Left hindlimb (tissue), 1 donor: ENCODE measurements around the gene MLPH.
A peak's percentile ranks its signal among the peaks of the same experiment; 100 is the strongest.

Experiments
- DNase-seq: peaks from one replicate; pipeline ENCODE4 v3.0.0-alpha.2; 2018

The MLPH gene

GRCh38 chr2:237524631-237525030 is 37.6 kb downstream of the MLPH start:
- DNase-seq = no peak

GRCh38 chr2:237525559-237526157 is 38.6 kb downstream of the MLPH start:
- no peak for DNase-seq

- DNase-seq = no peak
Observed at GRCh38 chr2:237527233-237527632, 40.2 kb downstream of the MLPH start.

GRCh38 chr2:237527766-237528165 is 40.7 kb downstream of the MLPH start:
- no peak for DNase-seq

DNA sequence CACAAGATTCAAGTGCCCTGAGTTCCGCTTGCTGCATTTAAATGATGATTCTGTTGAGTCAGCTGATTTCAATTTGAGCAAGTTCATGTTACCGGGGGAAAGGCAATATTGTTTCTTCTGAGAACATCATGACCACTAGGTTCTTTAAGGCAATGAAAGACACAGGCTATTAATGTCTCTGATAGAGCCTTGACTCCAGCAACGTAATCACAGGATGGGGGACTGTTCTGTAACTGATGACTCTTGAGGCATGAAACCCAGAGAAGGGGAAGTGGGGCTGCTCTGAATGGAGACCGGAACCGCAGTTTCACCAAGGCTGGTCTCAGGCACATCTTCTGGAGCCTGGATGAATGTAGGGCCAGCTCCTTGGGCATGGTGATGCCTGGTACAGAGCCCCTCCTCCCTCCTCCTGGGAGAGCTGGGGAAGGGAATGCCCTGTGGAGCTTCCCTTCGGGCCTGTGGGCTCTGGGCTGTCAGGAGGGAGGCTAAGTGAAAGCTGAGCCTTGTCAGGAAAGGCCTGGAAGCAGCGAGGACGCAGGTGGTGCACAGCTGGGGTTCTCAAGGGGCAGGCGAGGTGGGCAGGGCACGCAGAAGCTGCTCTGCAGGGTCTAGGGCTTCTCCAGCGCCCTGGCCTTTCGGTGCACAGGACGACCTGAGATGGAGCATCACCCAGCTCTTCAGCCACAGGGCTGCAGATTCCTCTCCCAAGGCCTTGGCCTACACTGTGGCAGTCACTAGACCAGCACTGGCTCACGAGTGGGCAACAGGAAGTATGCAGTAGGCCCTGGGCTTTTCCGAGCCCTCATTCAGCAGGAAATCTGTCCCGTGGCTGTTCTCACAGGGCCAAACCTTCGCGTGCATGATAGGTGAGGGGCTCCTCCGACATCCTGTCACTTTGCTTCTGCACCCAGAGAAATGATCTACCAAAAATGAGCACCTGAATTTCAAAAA is 42.7 kb downstream of the MLPH start:
- DNase-seq = no peak

DNA sequence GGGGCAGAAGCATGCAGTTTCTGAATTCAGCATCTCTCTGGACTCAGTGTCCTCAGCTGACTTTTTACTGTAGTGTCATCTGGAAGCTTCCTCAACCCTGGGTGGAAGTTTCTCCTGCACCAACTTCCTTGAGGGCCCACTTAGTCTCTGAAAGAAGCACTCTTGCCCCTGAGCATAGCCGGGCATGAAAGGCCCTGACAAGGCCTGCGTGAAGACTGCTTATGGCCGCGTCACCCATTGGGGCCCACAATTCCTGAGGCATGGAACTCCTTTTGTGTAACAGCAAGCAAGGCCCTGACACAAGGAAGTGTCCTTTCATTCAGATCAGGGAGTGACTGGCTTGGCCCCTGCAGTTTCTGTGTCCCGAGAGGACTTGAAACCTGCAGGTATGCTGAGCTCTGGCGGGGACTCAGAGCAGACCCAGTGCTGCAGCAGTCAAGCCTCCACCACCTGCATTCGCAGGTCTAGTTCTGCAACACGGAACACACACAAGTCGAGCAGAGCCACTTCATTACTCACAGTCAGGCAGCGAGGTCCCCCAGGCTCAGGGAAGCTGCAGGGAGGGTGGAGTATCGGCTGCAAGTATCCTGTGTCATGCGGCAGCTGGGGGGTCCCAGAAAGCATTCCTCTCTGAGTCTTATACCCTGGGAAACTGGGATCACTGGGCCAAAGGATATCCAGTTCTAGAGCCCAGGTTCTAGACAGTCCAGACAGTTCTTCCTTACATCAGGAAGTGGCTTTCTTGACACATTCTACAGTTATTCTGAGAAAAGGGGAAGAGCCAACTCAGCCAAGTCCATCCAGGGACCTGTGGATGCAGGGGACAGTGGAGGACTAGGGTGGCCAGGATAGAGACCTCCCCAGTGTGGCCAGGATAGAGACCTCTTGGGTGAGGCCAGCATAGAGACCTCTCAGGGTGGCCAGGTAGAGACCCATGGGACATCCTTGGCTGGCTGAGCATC is 43.7 kb downstream of the MLPH start:
- no peak for DNase-seq

- DNase-seq = no peak
Observed at GRCh38 chr2:237532160-237532559, 45.1 kb downstream of the MLPH start.

GRCh38 chr2:237533668-237534161 is 46.7 kb downstream of the MLPH start:
- no peak for DNase-seq

DNA sequence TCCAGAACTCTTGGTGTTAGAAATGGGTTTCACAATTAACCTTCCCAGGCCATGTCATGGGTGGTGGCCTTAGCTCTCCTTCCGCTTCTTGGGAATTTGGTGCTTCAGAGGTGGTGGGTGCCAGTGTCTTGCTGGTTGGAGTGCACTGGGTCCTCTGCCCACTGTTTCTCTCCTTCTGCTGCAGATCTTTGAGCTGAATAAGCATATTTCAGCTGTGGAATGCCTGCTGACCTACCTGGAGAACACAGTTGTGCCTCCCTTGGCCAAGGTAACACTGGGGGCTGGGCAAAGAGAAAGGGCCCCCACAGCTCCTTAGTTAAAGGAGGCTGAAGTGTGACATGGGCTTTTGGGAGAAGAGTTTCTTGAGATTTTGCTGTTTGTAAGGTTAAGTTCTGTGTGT is 47.3 kb downstream of the MLPH start:
- DNase-seq = no peak

DNA sequence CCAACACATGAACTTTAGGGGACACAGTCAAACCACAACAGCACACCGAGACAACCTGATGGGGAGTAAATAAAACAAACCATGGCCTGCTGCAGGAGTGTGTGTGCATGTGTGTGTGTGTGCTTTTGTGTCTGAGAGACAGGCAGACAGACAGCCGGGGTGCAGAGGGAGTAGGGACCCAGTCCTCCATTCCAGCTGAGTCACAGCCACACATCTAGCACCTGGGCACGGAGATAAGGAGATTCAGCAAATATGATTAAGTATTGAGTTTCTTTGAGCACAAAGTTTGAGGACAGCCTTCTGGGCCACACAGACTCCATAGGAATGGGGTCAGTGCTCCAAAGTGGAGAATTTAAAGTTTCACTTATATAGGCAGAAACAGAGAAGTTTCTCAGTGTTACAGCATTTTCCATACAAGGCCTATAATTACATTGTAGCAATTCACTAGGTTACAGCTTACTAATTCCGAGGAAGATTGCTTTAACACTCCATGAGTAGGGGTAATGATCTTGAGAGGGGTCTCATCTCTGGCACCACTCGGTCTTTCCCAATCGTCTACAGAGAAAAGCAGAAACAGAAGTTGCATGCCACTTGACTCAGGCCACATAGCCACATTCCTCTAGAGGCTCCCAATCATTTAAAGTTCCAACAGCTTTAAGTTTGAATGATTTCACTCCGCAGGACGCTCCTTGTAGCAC is 48.5 kb downstream of the MLPH start:
- DNase-seq = no peak

DNA sequence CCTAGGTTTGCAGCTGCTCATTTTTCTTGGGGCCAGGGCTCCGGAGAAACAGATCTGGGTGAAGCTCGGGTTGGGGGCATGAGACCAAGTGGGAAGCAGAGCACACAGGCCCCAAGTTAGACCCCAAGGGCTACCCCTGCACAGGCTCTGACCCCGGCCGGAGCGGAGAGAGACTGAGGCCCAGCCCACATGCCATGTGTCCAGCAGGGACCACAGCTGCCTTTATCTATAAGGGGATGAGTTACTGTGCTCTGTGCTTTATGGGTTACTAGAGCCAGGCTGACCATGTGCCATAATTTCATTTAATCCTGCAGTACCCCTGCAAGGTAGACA is 49.0 kb downstream of the MLPH start:
- DNase-seq = no peak

DNA sequence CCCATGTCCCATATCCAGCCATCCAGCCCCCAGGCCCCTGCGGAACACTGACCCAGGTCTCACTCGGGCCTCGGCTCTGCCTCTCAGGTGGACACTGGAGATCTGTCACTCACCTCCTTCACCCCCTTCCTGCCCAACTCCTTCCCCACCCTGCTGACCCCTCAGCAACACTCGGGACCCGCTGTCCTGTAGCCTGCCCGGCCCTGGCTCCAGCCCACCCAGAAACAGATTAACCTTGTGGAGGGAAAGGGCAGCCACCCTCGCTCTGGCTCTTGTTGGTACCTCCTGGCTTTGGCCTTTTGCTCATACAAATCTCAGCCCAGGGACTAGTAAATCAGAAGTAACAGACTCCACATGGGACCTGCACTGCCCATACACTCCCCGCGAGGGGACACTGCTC is 49.6 kb downstream of the MLPH start:
- DNase-seq = no peak

- DNase-seq = no peak
Observed at GRCh38 chr2:237538001-237538720, 51.1 kb downstream of the MLPH start.

DNA sequence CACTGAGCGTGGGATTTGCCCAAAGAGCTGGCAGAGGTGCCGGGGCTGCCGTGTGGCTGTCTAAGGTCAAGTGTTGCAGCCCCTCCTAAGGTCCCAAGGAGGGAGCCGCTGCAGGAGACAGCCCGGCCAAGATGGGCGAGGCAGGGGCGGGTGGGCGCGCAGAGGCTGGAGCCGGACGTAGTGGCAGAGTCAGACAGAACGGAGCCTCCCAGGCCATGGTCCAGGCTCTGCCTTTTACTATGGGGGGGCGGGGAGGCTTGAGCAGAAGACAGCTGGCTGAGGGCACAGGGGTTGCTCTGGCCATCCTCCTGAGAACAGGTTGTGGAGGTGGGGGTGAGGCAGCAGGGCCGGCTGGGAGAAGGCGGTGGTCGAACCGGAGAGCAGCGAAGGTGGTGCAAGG is 51.9 kb downstream of the MLPH start:
- no peak for DNase-seq

GRCh38 chr2:237539681-237540080 is 52.6 kb downstream of the MLPH start:
- DNase-seq = no peak

- DNase-seq = no peak
Observed at GRCh38 chr2:237540223-237540775, 53.2 kb downstream of the MLPH start.

GRCh38 chr2:237540823-237541222 is 53.8 kb downstream of the MLPH start:
- DNase-seq = peak; percentile 67

- DNase-seq = no peak
Observed at GRCh38 chr2:237541243-237541642, 54.2 kb downstream of the MLPH start.

DNA sequence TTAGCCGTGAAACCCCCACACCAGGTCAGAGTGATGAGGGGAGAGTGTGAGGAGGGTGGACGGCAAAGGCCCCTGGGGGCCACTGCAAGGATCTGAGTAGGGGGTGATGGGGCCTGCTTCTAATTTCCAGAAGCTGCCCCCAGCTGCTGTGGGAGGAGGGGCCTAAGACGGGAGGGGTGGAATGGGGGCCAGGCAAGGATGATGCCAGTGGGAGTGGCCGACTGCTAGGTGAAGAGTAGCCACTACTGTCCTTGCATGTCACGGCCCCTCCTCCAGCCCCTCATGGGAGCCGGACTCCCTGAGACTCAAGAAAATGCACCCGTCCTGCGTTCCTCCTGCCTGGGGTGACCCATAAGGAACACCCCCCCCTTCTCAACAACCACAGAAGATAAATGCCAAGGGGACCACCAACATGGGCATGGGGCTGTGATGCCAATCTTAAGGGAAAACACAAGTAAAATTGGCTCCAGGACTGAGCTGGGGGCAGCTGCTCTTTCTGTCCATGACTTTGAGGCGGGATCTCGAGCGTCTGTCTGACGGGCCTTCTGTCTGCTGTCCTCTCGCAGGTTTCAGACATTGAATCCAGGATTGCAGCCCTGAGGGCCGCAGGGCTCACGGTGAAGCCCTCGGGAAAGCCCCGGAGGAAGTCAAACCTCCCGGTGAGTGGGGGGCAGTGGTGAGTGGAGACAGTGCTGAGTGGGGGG is 55.1 kb downstream of the MLPH start:
- no peak for DNase-seq

GRCh38 chr2:237546040-237546875 is 59.2 kb downstream of the MLPH start:
- DNase-seq = peak; percentile 14
